Measurements from ENCODE around the gene NPAS3.
A peak's percentile ranks its signal among the peaks of the same experiment; 100 is the strongest.

Gene NPAS3

GRCh38 chr14:33736979-33737378 is 798.3 kb downstream of the NPAS3 start:
- H3K9me3 ChIP-seq: no peaks in the 10 kb centered on the region
- DNase-seq (ENCODE audit: low spot score in 2 of 2): no peak
- H3K27me3 ChIP-seq (ENCODE audit: low read depth): 0 out of 2 replicates have a peak, but pooled peaks cover 2% of the 10 kb centered on the region
- in situ Hi-C loops (cut with MboI; ENCODE audit: low sequenced_read_pairs): no loop called here
- no peaks in the 10 kb centered on the region for H3K36me3 ChIP-seq (replicated peaks)
- no peaks in the 10 kb centered on the region; the same call in 1 of the 2 replicates for H3K4me1 ChIP-seq
- no peak overlapping the region for H3K4me3 ChIP-seq

GRCh38 chr14:33737446-33737845 is 798.8 kb downstream of the NPAS3 start:
- no peaks in the 10 kb centered on the region for H3K36me3 ChIP-seq (replicated peaks)
- no peak overlapping the region for H3K4me3 ChIP-seq
- no peak for DNase-seq (ENCODE audit: low spot score in 2 of 2)
- H3K9me3 ChIP-seq: no peaks in the 10 kb centered on the region
- no peaks in the 10 kb centered on the region; the same call in 1 of the 2 replicates for H3K4me1 ChIP-seq
- H3K27me3 ChIP-seq (ENCODE audit: low read depth): 0 out of 2 replicates have a peak, but pooled peaks cover 2% of the 10 kb centered on the region
- in situ Hi-C loops (cut with MboI; ENCODE audit: low sequenced_read_pairs): no loop called here

- in situ Hi-C loops (cut with MboI; ENCODE audit: low sequenced_read_pairs): no loop called here
- Histone ChIP-seq H3K4me3 (no peak overlapping the region), H3K9me3 (no peaks in the 10 kb centered on the region), H3K4me1 (no peaks in the 10 kb centered on the region; the same call in 1 of the 2 replicates), H3K27me3 (ENCODE audit: low read depth) (0 out of 2 replicates have a peak, but pooled peaks cover 2% of the 10 kb centered on the region), H3K36me3 (replicated peaks) (no peaks in the 10 kb centered on the region)
- no peak for DNase-seq (ENCODE audit: low spot score in 2 of 2)
These were observed 799.4 kb downstream of the NPAS3 start for GRCh38 chr14:33738029-33738428.

GRCh38 chr14:33738491-33738890 is 799.8 kb downstream of the NPAS3 start:
- H3K9me3 ChIP-seq: no peaks in the 10 kb centered on the region
- in situ Hi-C loops (cut with MboI; ENCODE audit: low sequenced_read_pairs): no loop called here
- H3K4me3 ChIP-seq: no peak overlapping the region
- no peaks in the 10 kb centered on the region; the same call in 1 of the 2 replicates for H3K4me1 ChIP-seq
- H3K27me3 ChIP-seq (ENCODE audit: low read depth): 0 out of 2 replicates have a peak, but pooled peaks cover 2% of the 10 kb centered on the region
- DNase-seq (ENCODE audit: low spot score in 2 of 2): no peak
- H3K36me3 ChIP-seq (replicated peaks): no peaks in the 10 kb centered on the region

- in situ Hi-C loops (cut with MboI; ENCODE audit: low sequenced_read_pairs): no loop called here
These were observed 801.9 kb downstream of the NPAS3 start for GRCh38 chr14:33740531-33740930.

GRCh38 chr14:33742166-33742565 is 803.5 kb downstream of the NPAS3 start:
- no peaks in the 10 kb centered on the region; the same call in 1 of the 2 replicates for H3K4me1 ChIP-seq
- H3K4me3 ChIP-seq: no peak overlapping the region
- no peaks in the 10 kb centered on the region for H3K9me3 ChIP-seq
- H3K27me3 ChIP-seq (ENCODE audit: low read depth): 0 out of 2 replicates have a peak, but pooled peaks cover 2% of the 10 kb centered on the region
- DNase-seq (ENCODE audit: low spot score in 2 of 2): no peak
- in situ Hi-C loops (cut with MboI; ENCODE audit: low sequenced_read_pairs): no loop called here
- no peaks in the 10 kb centered on the region for H3K36me3 ChIP-seq (replicated peaks)

More at GRCh38 chr14:33740531-33740930, 801.9 kb downstream of the NPAS3 start:
- Histone ChIP-seq H3K27me3 (ENCODE audit: low read depth) (0 out of 2 replicates have a peak, but pooled peaks cover 2% of the 10 kb centered on the region), H3K4me1 (no peaks in the 10 kb centered on the region; the same call in 1 of the 2 replicates), H3K36me3 (replicated peaks) (no peaks in the 10 kb centered on the region), H3K9me3 (no peaks in the 10 kb centered on the region), H3K4me3 (no peak overlapping the region)
- no peak for DNase-seq (ENCODE audit: low spot score in 2 of 2)

GRCh38 chr14:33745163-33745562 is 806.5 kb downstream of the NPAS3 start:
- H3K36me3 ChIP-seq (replicated peaks): no peaks in the 10 kb centered on the region
- in situ Hi-C loops (cut with MboI; ENCODE audit: low sequenced_read_pairs): no loop called here
- H3K4me3 ChIP-seq: no peak overlapping the region
- H3K4me1 ChIP-seq: no peaks in the 10 kb centered on the region; the same call in 1 of the 2 replicates
- 0 out of 2 replicates have a peak, but pooled peaks cover 2% of the 10 kb centered on the region for H3K27me3 ChIP-seq (ENCODE audit: low read depth)
- no peaks in the 10 kb centered on the region for H3K9me3 ChIP-seq
- no peak for DNase-seq (ENCODE audit: low spot score in 2 of 2)

GRCh38 chr14:33747749-33748148 is 809.1 kb downstream of the NPAS3 start:
- H3K36me3 ChIP-seq (replicated peaks): no peaks in the 10 kb centered on the region
- no peaks in the 10 kb centered on the region for H3K9me3 ChIP-seq
- no peaks in the 10 kb centered on the region for H3K4me1 ChIP-seq
- in situ Hi-C loops (cut with MboI; ENCODE audit: low sequenced_read_pairs): no loop called here
- no peak for DNase-seq (ENCODE audit: low spot score in 2 of 2)
- no peak overlapping the region for H3K4me3 ChIP-seq
- H3K27me3 ChIP-seq (ENCODE audit: low read depth): no peaks in the 10 kb centered on the region

GRCh38 chr14:33754261-33754660 is 815.6 kb downstream of the NPAS3 start:
- Histone ChIP-seq H3K36me3 (replicated peaks) (no peaks in the 10 kb centered on the region), H3K9me3 (no peaks in the 10 kb centered on the region; the same call in 1 of the 2 replicates), H3K27me3 (ENCODE audit: low read depth) (no peaks in the 10 kb centered on the region), H3K4me1 (no peaks in the 10 kb centered on the region), H3K4me3 (no peak overlapping the region)
- DNase-seq (ENCODE audit: low spot score in 2 of 2): no peak
- in situ Hi-C loops (cut with MboI; ENCODE audit: low sequenced_read_pairs): no loop called here

GRCh38 chr14:33755358-33755757 is 816.7 kb downstream of the NPAS3 start:
- Histone ChIP-seq H3K4me1 (no peaks in the 10 kb centered on the region), H3K4me3 (no peak overlapping the region), H3K9me3 (no peaks in the 10 kb centered on the region; the same call in 1 of the 2 replicates), H3K36me3 (replicated peaks) (no peaks in the 10 kb centered on the region), H3K27me3 (ENCODE audit: low read depth) (no peaks in the 10 kb centered on the region)
- in situ Hi-C loops (cut with MboI; ENCODE audit: low sequenced_read_pairs): no loop called here
- DNase-seq (ENCODE audit: low spot score in 2 of 2): peak; percentile 35 to 56

GRCh38 chr14:33756833-33757232 is 818.2 kb downstream of the NPAS3 start:
- Histone ChIP-seq H3K4me3 (no peak overlapping the region), H3K4me1 (peaks cover 2% of the 10 kb centered on the region), H3K27me3 (ENCODE audit: low read depth) (no peaks in the 10 kb centered on the region), H3K9me3 (no peaks in the 10 kb centered on the region; the same call in 1 of the 2 replicates), H3K36me3 (replicated peaks) (no peaks in the 10 kb centered on the region)
- in situ Hi-C loops (cut with MboI; ENCODE audit: low sequenced_read_pairs): no loop called here
- no peak for DNase-seq (ENCODE audit: low spot score in 2 of 2)

- in situ Hi-C loops (cut with MboI; ENCODE audit: low sequenced_read_pairs): no loop called here
- no peak for DNase-seq (ENCODE audit: low spot score in 2 of 2)
- Histone ChIP-seq H3K4me3 (no peak overlapping the region), H3K4me1 (peaks cover 9% of the 10 kb centered on the region), H3K9me3 (no peaks in the 10 kb centered on the region; the same call in 1 of the 2 replicates), H3K36me3 (replicated peaks) (no peaks in the 10 kb centered on the region), H3K27me3 (ENCODE audit: low read depth) (no peaks in the 10 kb centered on the region)
These were observed 819.9 kb downstream of the NPAS3 start for GRCh38 chr14:33758547-33758946.

- Histone ChIP-seq H3K4me1 (peaks cover 21% of the 10 kb centered on the region), H3K9me3 (no peaks in the 10 kb centered on the region), H3K36me3 (replicated peaks) (no peaks in the 10 kb centered on the region), H3K27me3 (ENCODE audit: low read depth) (no peaks in the 10 kb centered on the region), H3K4me3 (no peak overlapping the region)
- DNase-seq (ENCODE audit: low spot score in 2 of 2): no peak
- in situ Hi-C loops (cut with MboI; ENCODE audit: low sequenced_read_pairs): no loop called here
These were observed 823.6 kb downstream of the NPAS3 start for GRCh38 chr14:33762161-33762851.

GRCh38 chr14:33764876-33765650 is 826.4 kb downstream of the NPAS3 start:
- peak; percentile 54 to 68 for DNase-seq (ENCODE audit: low spot score in 2 of 2)
- Histone ChIP-seq H3K4me3 (no peak overlapping the region), H3K9me3 (no peaks in the 10 kb centered on the region), H3K36me3 (replicated peaks) (no peaks in the 10 kb centered on the region), H3K27me3 (ENCODE audit: low read depth) (no peaks in the 10 kb centered on the region), H3K4me1 (peaks cover 28% of the 10 kb centered on the region)
- in situ Hi-C loops (cut with MboI; ENCODE audit: low sequenced_read_pairs): no loop called here

Measured in HAP-1 (cell line).